ENCODE results near the gene SMIM27.
"Not testable (repeated sequence)": the region's sequence is repeated elsewhere in the genome, so short reads cannot be mapped to it uniquely, and the experiment has no call there.

The SMIM27 gene
- total RNA-seq: 5.9 to 10.5 (median 7.6) reads per million in 4 experiments

DNA sequence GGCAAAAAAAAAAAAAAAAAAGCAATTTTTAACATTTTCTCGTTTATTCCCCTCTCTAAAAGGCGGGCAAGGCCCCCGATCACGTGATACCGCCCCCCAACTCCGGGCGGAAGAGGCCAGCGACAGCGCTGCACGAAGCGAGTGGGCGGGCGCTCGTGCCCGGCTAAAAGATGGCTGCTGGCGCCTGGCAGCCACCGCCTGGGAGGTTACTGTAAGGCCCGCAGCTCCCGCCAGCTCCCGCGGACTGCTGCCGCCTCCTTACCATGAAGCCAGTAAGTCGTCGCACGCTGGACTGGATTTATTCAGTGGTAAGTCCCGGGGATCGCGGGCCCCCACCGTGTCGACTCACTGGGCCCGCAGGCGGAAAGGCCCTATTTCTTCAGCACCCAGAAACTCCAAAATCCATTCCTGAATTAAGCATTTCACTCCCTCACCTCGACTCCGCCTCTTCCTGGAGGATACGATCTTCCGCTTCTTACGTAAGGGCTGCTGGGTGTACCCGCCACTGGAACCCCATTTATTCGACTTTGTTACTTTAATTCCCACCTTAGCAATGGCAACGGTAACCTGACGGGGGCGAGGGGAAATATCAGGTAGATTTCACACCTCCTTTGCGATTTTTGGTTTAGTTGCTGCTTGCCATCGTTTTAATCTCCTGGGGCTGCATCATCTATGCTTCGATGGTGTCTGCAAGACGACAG lies at the start of gene SMIM27, which contains the start of gene TOPORS:
Gene SMIM27, plus strand, starts transcription at position 156 of the 701 bp plus-strand sequence. Its CDS starts 108 bp downstream, at position 264.
Gene TOPORS, minus strand, starts transcription at position 415 of the 701 bp plus-strand sequence. Its CDS starts 150 bp downstream, at position 265.
- peak; percentile 87 for DNase-seq

GRCh38 chr9:32502464-32502863 lies 49.7 kb upstream of the SMIM27 start:
- DNase-seq: no peak

- no peak for DNase-seq
Observed at GRCh38 chr9:32503008-32503407, 49.1 kb upstream of the SMIM27 start.

- DNase-seq: no peak
Observed at GRCh38 chr9:32508728-32509127, 43.4 kb upstream of the SMIM27 start.

DNA sequence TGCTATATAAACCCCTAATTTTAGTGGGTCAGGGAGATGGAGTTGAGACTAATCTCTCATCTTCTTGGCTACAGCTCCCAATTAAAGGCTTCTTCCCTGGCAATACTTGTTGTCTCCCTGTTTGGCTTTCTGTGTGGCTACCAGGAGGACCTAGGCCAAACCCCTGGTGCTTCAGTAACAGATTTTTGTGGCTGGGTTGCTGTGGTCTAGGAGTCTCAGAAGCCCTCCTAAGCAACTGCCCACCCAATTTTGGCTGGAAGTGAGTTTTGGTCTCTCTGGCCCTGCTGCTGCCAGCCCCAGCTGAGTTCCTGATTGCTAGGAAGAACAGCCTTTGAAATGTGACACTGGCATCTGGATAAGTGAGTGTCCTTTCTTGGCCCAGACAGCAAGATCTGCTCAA lies 35.9 kb upstream of the SMIM27 start:
- no peak for DNase-seq

DNA sequence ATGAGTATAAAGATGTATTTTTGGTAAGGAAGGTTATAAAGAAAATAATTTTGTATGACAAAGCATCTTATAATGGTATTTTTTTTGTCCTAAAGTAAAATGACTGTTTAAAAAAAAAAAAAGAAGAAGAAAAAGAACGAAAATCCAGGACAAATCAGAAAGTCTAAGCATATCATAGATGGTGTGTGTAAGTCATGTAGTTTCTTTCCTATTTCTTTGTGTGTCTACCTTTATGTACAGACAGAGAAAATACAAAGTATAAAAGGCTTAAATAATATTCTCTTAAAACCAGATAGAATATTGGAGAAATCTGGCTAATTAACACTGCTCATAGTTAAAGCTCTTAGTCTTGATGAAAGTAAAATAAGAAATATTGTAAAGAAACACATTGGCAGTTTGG lies 33.9 kb upstream of the SMIM27 start:
- DNase-seq: no peak

- no peak for DNase-seq
Observed at GRCh38 chr9:32523910-32524309, 28.2 kb upstream of the SMIM27 start.

- DNase-seq: not testable (repeated sequence)
Observed at GRCh38 chr9:32524558-32524891, 27.6 kb upstream of the SMIM27 start.

- no peak for DNase-seq
Observed at GRCh38 chr9:32524892-32525708, 27.0 kb upstream of the SMIM27 start.

GRCh38 chr9:32525709-32526030 lies 26.5 kb upstream of the SMIM27 start:
- no peak for DNase-seq

DNA sequence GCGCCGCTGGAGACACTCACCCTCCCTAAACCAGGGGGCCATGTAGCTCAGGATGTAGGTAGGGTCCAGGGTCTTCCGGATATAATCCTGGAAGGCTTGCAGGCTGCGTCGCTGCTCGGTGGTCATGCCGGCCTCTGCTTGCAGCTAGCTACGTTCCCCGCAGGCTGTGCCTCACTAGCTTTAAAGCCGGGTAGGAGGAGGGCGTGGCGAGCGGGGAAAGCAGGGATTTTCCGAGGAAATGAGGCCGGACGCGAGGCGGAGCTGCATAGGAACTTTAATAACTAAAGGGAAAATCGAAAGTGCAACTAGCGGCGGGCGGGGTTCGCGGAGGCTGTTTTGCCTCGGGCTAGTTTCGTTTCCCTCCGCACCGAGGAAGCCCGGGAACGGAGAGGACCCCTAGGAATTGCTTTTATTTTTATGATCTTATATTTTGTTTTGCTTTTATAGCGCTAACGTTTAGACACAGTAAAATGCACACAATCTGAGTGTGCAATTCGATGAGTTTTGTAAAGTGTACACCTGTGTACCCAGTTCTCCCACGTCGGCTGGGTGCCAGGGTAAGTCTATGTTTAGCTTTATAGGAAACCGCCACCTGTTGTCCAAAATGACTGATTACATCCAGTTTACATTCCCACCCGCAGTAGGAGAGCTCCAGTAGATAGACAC lies 26.0 kb upstream of the SMIM27 start, which contains the start of gene RIGI:
Gene RIGI, minus strand, starts transcription at position 156 of the 666 bp plus-strand sequence. Its CDS starts 30 bp downstream, at position 126.
- DNase-seq: peak; percentile 84

- no peak for DNase-seq
Observed at GRCh38 chr9:32526707-32527048, 25.4 kb upstream of the SMIM27 start.

DNA sequence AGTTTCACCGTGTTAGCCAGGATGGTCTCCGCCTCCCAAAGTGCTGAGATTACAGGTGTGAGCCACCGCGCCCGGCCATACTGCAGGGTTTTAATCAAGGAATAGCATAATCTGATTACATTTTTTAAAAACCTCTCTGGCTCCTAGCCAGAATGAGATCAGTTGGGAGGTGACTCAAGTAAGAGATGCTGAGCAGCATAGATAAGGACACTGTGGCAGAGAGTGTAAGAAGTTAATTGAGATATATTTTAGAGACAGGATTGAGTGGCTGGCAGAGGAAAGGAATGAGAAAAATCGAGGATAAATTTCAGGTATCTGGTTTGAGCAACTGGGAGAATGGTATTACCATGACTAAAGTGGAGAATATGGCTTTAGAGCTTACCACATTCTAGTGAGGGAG lies 18.8 kb upstream of the SMIM27 start:
- DNase-seq: no peak

- DNase-seq: no peak
Observed at GRCh38 chr9:32533816-32534215, 18.3 kb upstream of the SMIM27 start.

DNA sequence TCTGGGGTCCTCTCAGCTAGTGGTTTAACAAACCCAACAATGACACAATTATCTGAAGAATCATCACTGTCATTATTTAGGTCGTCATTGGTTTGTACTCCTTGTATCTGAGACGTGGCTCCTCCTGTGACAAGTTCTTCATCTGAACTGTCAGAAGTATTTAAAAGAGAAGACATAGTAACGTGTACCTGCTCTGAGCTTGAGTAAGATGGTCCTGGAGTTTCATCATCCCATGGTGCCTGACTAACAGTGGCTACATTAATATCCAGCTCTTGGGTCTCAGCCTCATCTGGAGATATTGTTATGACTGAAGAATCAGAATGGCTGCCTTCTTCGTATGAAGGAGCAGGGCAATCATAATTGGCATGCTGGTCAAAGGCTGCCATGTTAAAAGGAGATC lies 9.1 kb upstream of the SMIM27 start:
- DNase-seq: no peak

DNA sequence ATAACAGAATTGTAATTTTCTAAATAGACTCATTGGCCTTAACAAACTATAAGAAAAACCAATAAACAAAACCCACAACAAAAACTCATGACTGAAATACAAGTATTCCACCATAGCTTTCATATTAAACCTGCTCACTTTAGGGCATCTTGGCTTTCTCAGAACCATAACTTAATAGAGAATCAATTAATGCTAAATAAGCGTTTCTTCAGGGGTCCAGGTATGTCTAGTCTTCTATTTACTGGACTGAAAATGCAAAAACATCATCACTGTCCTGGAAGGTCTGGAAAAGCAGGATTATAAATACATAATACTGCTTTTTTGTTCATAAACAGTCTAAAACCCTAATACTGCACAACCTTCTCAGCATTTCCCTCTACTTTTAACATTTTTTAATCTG lies 6.2 kb upstream of the SMIM27 start:
- no peak for DNase-seq

GRCh38 chr9:32548213-32548612 lies 3.9 kb upstream of the SMIM27 start:
- not testable (repeated sequence) for DNase-seq

- no peak for DNase-seq
Observed at GRCh38 chr9:32550150-32550561, 2.0 kb upstream of the SMIM27 start.

- peak; percentile 96 for DNase-seq
Observed at GRCh38 chr9:32550562-32551275, 1.4 kb upstream of the SMIM27 start.

DNA sequence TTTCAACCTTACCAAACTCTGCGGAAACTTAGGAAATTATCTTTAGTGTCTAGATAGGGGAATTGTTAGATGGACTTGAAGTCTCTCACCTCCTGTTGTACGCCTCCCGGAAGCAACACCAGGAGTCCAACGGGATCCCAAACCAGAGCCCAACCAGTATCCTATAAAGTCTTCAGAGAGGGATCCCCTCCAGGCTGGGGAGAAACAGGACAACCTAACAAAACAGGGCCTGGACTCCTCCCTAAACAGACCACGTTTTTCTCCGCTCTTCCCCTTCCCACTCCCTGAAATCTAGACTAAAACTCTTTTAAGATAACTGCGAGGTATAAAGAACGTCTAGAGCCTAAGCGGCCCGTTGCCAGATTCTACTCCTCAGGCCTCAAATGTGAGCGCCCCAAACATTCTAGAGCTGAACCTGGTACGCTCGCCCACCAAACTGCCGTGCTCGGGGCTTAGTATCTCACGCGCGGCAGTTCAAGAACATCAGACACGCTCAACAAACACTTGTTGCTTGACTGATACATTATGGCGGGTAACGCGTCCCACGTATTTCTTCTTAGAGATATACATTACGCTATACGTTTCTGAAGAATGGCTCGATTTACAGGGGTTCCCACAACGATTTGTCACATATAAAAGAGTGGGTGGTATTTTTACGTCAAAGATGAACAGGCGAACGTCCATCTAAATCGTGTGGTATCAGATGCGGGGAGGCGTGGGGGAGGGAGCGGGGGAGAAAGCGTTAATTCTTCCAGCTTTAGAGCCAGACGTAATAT lies 663 bp upstream of the SMIM27 start:
- DNase-seq: peak; percentile 20

DNA sequence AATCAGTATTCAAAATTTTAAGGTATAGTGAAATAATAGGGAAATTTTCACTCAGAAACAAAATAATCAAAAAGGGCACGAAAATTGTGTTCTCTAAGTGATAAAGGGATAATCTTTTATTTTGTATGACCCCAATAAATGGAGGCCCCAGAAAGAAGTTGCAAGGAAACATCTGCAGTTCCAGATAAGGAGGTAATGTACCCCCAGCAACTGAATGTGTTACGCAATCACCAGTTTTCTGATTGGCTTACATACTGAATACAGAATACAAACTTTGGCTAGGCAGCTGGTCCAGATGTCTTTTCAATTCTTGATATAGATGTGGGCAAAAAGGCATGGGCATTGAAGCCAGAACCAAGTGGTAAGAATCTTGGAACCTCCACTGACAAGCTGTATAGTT lies 2.0 kb downstream of the SMIM27 start:
- no peak for DNase-seq

DNA sequence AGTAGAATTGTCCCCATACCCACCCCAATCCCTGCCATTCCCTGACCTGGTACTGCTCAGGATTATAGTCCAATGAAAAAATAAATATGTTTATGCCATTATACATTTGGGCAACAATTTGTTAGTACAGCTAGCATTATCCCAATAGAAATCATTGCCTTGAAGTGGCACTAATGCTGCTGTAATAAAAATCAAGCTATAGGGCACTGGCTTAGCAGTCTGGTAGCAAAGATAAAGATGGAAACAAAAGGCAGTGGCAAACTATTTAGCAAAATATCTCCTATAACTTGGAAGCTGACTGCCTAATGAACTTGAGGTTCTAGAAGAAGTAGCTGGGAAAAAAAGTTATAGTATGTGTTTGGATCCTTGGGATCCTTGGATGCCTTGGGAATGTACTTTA lies 2.5 kb downstream of the SMIM27 start:
- DNase-seq: no peak
